ENCODE data around the gene NMRK2. TPM values are rescaled to one million over a fixed set of nuclear protein-coding genes. Genes with fewer than 3 reads are reported as not detected.
A peak's percentile ranks its signal among the peaks of the same experiment; 100 is the strongest.

Gene NMRK2
- total and polyA plus RNA-seq, 2 of the 13 experiments (the other 11 are each of a cell fraction or from before 2014, with no cell fraction given), result not detected

GRCh38 chr19:3984908-3985642 is 52.2 kb downstream of the NMRK2 start, which contains the start of gene EEF2 (continued):
- peak; percentile 91 for TF ChIP-seq TFE3 (CRISPR knock-in tag; IDR thresholded peaks at IDR 0.05)
- peak; percentile 30; the same call in 1 of the 2 replicates for TF ChIP-seq ZNF777 (CRISPR knock-in tag; IDR thresholded peaks at IDR 0.05)
- TF ChIP-seq ATF7 (IDR thresholded peaks at IDR 0.05), result peak; percentile 90
- peak; percentile 98 for TF ChIP-seq ATF7 (CRISPR knock-in tag; IDR thresholded peaks at IDR 0.05)
- peak; percentile 96 for TF ChIP-seq ZMAT3 (CRISPR knock-in tag; conservative IDR thresholded peaks at IDR 0.05)
- peak; percentile 71; the same call in 1 of the 2 replicates for TF ChIP-seq SNAPC2 (CRISPR knock-in tag; IDR thresholded peaks at IDR 0.05)
- no peak for TF ChIP-seq ZNF10 (CRISPR knock-in tag; IDR thresholded peaks at IDR 0.05; ENCODE audit: borderline replicate concordance, low read depth)
- peak; percentile 89 for TF ChIP-seq ZNF768 (CRISPR knock-in tag; IDR thresholded peaks at IDR 0.05)
- TF ChIP-seq ZNF33B (CRISPR knock-in tag; IDR thresholded peaks at IDR 0.05), result peak; percentile 81; the same call in 1 of the 2 replicates
- no peak for TF ChIP-seq PRDM10 (CRISPR knock-in tag; IDR thresholded peaks at IDR 0.05; ENCODE audit: low read depth)
- TF ChIP-seq ZNF550 (CRISPR knock-in tag; IDR thresholded peaks at IDR 0.05; ENCODE audit: borderline replicate concordance), result no peak
- TF ChIP-seq NAIF1 (CRISPR knock-in tag; IDR thresholded peaks at IDR 0.05; ENCODE audit: borderline replicate concordance), result no peak; the same call in 1 of the 2 replicates
- no peak; the same call in 1 of the 2 replicates for TF ChIP-seq E2F2 (CRISPR knock-in tag; IDR thresholded peaks at IDR 0.05; ENCODE audit: borderline replicate concordance)
- TF ChIP-seq PAX8 (CRISPR knock-in tag; IDR thresholded peaks at IDR 0.05; ENCODE audit: borderline replicate concordance), result no peak
- no peak; the same call in 1 of the 2 replicates for TF ChIP-seq ZNF569 (CRISPR knock-in tag; IDR thresholded peaks at IDR 0.05; ENCODE audit: borderline replicate concordance)
- TF ChIP-seq SMARCC2 (IDR thresholded peaks at IDR 0.05), result no peak
- TF ChIP-seq ZGPAT (CRISPR knock-in tag; IDR thresholded peaks at IDR 0.05), result peak; percentile 88
- no peak for TF ChIP-seq TCF7L2 (IDR thresholded peaks at IDR 0.05; ENCODE audit: low read depth, low read length)
- TF ChIP-seq RNF219 (CRISPR knock-in tag; IDR thresholded peaks at IDR 0.05), result no peak
- TF ChIP-seq ZFY (CRISPR knock-in tag; IDR thresholded peaks at IDR 0.05), result peak; percentile 87
